Stimulated activated CD8-positive, alpha-beta memory T cell treated with anti-CD3 and anti-CD28 coated beads, Interleukin-15, amount 100 ng/mL, for 1 hour (primary cell): Measurements from ENCODE around the gene AJM1.
"Not testable (repeated sequence)": the region's sequence is repeated elsewhere in the genome, so short reads cannot be mapped to it uniquely, and the experiment has no call there.

Source experiments
- DNase-seq: peaks from one replicate; pipeline ENCODE4 v3.0.0-alpha.2; 2020; ENCODE audit warnings: low read depth

AJM1 gene

DNA sequence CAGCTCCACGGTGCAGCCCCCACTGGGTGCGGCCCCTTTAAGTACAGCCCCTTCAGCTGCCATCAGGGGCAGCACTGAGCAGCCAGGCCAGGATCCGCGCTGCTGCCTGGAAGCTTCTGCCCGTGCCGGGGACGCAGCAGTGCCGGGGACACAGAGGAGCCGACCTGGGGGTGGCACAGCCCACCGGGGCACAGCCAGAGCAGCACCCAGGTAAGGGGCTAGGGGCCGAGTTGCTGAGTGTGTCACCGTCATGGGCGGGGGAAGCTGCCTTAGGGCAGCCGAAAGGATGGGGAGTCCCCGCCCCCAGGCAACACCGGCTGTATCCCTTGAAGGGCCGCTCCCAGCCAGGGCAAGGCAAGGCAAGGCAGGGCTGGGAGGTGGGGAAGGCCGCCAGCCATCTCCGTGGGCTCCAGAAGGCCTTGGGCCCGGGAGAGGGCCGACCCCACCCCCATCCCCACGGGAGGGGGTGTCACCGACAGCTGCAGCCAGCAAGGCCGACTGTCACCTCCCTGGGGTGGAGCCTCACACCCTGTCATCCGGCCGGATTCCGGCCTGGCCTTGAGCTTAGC lies at the start of gene AJM1:
AJM1 (plus strand) TSS at position 99 of the 569 bp plus-strand sequence. CDS start 1,937 bp downstream, outside the sequence.
- peak; percentile 68 for DNase-seq

DNA sequence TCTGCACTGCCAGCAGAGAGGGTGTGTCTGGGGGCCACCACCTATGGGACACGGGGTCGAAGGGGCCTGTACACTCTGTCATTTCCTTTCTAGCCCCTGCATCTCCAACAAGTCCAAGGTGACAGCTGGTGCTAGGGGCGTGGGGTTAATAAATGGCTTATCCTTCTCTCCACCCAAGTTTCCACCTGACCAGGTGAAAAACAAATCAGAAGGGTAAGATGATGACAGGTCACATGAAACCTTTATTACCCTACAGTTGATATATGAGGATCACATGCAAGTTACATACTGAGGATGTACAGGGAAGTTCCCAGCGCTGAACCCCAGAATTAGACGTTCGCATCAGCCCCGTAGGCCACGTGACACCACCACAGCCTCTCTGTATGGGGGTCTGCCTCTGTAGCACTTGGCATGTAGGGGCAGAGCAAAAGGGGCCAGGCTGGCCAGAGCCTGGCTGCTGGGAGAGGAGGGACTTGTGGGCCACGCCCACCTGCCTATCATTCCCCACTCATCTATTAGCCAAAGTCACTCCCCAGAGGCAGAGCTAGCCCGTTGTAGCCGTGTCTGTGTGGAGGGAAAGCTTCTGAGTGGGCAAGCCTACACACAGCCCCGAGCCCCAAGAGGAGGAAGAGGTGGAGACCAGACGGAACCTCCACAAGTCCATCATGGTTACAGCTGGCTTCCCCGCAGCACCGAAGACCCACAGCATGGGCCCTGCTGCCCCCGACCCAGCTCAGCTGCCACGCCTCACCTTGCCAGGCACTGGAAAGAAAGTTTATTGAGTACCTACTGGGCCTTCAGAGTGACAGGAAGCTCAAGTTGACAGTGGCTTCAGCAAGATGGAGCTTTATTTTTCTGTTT lies 49.0 kb upstream of the AJM1 start:
- no peak for DNase-seq

DNA sequence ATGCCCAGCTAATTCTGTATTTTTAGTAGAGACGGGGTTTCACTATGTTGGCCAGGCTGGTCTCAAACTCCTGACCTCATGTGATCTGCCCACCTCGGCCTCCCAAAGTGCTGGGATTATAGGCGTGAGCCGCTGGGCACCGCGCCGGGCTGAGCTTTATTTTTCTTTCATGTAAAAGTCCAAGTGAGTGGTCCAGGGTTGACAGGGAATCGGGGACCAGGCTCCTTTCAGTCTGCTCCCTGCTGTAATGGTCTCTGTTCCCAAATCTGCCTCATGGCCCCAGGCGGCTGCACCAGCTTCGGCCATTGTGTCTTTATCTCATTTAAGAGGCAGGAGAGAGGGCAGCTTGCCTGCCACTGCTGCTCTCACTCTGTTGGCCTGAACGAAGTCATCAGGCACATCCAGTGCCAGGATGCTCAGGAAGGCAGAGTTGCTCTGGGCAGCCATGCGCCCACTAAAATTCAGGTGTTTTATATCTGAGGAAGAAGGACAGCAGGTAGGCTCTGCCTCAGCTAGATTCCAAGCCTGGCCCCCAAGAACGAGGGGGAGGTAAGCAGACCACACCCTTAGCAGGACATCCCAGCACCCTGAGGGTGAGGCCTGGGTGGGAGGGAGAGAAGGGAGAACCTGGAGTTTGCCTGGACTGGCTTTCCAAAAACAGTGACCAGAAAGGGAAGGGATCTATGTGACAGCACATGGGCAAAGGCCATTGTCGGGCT lies 47.8 kb upstream of the AJM1 start:
- DNase-seq, result no peak

DNA sequence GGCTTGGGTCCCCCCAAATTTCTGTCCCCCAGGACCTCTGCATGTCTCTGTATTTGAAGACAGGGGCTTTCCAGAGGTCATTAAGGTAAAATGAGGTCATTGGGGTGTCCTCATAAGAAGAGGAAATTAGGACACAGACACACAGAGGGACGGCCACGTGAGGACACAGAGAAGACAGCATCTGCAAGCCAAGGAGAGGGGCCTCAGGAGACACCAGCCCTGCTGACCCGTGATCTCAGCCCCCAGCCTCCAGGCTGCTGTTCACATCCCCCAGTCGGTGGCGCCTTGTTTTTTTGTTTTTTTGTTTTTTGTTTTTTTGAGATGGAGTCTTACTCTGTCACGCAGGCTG lies 47.3 kb upstream of the AJM1 start:
- DNase-seq, result no peak

DNA sequence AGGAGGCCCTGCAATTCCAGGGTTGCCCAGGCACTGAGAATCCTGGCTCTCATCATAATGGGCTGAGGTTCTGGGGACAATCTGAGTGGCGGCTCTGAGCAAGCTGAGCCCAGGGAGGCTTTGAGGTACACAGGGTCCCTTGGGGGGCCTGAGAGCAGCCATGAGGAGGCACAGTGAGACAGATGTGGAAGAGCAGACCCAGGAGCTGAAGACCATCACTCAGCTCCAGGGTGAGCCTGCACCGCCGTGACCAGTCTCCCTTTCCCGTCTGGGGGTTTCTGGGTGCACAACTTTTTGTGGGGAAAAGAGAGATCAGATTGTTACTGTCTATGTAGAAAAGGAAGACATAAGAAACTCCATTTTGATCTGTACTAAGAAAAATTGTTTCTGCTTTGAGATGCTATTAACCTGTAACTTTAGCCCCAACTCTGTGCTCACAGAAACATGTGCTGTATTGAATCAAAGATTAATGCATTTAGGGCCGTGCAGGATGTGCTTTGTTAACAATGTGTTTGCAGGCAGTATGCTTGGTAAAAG lies 46.0 kb upstream of the AJM1 start, which contains the start of gene CCDC183:
CCDC183 (plus strand) TSS at position 101 of the 537 bp plus-strand sequence; CDS start at position 161, 60 bp downstream.
- DNase-seq, result no peak

DNA sequence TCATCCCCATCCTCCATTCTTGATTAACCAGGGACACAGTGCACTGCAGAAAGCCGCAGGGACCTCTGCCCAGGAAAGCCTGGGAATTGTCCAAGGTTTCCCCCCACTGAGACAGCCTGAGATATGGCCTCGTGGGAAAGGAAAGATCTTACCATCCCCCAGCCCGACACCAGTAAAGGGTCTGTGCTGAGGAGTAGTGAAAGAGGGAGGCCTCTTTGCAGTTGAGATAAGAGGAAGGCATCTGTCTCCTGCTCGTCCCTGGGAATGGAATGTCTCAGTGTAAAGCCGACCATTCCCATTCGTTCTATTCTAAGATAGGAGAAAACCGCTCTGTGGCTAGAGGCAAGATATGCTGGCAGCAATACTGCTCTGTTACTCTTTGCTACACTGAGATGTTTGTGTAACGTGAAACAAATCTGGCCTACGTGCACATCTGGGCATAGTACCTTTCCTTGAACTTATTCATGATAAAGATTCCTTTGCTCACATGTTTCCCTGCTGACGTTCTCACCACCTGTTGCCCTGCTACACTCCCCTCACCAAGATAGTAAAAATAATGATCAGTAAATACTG lies 45.4 kb upstream of the AJM1 start:
- DNase-seq, result not testable (repeated sequence)

DNA sequence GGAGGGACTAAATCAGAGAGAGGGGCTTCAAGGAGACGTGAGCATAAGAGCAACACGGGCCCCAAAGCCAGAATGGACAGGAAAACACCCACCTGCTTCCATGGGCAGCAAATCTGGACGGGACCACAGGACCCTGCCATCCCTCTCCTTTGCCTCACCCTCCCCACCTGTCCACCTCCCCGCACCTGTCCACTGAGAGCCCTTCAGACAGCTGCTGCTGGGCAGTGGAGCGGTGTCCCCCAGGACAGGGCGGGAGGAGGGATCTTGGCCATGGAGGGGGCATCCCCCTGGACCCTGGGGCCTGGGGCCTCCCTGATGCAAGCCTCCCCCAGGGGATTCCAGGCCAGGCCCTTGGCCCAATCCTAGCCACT lies 43.6 kb upstream of the AJM1 start:
- no peak for DNase-seq

DNA sequence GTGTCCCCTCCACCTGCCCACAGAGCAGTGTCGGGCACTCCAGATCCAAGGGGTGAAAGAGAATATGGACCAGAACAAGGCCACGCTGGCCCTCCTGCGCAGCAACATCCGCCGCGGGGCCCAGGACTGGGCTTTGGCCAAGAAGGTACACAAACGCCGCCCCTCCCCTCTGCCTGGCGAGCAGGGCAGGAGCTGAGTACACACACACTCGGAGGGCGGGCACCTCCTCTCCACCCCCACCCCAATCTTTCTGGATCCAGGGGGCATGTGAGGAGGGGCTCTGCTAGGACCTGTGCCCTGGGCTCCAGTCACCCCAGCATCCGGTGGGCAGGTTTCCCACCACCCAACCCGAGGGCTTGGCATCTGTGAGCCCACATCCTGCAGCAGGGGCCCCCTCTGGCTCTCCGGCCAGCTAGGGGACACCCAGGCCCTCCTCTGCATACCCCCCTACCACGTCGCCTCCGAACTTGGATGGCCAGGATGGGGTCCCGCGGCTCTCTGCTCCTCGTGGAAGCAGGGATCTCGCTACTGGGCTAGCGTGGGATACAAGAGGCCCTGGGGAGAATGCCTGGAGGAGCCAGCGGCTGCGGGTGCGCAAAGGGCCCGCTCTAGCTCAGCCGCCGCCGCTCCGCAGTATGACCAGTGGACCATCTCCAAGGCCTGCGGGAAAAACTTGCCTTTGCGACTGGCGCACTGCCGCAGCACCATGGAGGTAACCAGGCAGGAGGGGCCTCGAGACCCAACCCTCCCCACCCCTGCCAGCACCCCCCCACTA lies 43.0 kb upstream of the AJM1 start:
- DNase-seq, result no peak

DNA sequence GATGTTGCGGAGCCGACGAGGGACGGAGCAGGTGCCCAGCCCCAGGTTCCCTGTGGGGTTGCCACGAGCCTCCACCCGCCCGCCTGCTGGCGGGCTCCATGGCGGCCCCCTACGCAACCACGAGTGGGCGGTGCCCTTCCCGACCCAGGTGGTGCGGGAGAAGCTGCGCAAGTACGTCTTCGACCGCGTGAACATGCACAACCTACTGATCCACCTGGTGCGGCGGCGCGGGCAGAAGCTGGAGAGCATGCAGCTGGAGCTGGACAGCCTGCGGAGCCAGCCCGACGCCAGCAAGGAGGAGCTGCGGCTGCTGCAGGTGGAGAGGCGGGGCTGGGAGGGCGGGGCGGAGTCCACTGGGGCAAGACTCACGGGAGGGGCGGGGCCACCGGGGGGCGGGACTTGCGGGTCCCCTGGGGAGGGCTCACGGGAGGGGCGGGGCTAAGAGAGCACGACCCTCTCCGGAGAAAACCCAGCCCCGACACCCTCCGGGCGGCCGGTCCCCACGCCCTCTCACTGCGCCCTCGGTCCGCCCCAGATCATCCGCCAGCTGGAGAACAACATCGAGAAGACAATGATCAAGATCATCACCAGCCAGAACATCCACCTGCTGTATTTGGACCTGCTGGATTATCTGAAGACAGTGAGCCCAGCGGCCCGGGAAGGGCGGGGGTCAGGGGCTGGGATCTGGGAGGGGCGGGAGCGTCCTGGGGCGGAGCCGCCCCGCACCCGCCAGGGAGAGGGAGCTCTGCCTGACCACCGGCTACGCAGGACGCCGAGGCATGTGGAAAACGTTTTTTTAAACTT lies 42.2 kb upstream of the AJM1 start:
- peak; percentile 84 for DNase-seq

DNA sequence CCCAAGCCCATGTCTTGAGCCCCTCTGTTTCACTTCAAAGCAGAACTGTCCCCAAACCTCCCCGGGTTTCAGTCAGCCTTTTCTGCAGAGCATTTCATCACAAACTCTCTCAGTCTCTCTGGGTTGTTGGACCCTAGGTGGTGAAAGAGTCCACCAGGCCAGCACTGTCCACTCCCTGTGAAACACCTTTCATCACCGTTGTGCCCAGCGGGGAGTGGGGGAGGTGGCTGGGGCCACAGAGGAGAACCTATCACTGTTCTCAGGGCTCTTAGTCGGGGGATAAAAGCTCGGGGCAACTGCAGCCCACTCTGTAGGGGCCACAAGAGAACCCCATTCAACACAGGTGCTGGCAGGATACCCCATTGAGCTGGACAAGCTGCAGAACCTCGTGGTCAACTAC lies 40.0 kb upstream of the AJM1 start:
- DNase-seq, result no peak

DNA sequence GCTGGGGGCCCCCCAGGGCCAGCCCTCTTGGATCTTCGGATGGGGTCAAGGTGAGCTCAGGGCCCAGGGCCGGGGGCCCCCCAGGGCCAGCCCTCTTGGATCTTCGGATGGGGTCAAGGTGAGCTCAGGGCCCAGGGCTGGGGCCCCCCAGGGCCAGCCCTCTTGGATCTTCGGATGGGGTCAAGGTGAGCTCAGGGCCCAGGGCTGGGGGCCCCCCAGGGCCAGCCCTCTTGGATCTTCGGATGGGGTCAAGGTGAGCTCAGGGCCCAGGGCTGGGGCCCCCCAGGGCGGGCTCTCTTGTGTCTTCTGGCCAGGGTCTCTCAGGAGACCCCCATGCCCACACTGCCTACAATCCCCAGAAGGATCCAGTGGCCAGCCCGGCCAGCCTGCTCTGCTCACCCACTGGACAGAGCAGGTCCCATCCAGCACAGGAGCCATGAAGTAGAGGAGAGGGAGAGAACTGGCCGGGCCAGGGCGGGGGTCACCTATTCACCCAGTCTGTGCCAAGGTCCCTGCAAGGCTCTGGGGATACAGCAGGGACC lies 39.2 kb upstream of the AJM1 start:
- not testable (repeated sequence) for DNase-seq

DNA sequence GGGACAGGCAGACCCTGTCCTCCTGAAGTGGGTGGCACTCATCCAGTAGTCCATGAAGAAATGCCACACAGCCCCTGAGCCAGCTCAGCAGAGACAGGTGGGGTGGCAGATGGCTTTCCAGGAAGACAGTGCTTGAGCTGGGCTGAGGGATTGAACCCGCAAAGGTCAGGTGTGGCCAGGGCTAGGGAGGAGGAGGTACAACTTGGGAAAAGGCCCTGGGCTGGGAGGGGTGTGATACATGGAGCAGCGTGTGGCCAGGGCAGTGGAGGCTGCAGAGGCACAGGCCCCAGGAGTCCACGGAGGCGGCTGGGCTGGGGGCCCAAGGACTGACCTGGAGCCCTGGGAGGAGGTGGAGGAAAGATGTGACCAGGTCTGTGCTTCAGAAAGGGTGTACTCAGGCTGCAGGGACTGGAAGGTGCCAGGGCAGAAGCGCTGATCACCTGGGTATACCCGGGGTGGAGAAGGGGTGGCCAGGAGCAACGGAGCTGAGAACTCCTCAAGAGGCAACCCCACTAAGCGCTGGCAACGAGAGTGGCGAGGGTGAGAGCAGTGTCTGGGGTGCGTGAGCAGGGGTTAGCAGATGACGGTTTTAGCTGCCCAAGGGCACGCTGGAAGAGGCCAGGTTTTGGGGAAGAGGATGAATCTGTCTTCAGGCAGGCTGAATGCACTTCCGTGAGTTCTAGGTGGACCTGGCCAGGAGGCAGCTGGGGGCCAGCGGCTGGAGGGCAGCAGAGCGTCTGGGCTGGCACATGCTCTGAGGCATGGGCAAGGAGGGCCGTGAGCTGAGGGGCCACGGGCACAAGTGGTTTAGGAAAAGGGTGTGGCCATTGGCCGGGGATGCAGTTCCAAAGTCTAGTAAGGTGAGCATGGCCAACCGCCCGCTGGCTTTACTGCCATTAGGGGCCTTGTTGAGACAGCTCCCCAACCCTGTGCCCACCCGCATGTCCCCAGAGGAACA lies 38.4 kb upstream of the AJM1 start:
- DNase-seq, result no peak

DNA sequence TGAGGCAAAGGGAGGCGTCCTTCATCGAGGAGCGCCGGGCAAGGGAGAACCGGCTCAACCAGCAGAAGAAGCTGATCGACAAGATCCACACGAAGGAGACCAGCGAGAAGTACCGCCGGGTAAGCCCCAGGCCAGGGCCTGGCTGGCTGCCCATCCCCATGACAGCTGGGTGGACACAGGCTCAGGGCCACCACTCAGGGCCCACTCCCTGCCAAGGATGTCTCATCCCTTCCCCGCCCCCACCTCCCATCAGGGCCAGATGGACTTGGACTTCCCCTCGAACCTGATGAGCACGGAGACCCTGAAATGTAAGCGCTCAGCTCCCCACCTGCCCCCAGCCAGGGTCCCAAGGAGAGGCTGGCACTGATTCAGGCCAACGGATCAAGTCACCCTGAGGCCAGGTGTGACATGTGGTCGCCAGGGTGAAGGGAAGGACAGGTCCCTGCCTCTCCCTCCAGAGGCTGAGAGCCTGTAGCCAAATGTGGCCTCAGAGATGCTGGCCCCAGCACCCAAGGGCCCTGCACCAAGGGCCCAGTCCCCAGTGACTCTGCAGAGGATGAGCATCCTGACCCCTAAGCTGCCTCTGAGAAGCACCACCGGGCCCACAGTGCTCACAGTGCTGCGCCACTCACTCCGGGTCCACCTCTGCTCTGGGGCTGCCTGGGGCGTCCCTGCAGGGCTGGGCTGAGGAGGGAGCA lies 37.6 kb upstream of the AJM1 start:
- DNase-seq, result no peak

DNA sequence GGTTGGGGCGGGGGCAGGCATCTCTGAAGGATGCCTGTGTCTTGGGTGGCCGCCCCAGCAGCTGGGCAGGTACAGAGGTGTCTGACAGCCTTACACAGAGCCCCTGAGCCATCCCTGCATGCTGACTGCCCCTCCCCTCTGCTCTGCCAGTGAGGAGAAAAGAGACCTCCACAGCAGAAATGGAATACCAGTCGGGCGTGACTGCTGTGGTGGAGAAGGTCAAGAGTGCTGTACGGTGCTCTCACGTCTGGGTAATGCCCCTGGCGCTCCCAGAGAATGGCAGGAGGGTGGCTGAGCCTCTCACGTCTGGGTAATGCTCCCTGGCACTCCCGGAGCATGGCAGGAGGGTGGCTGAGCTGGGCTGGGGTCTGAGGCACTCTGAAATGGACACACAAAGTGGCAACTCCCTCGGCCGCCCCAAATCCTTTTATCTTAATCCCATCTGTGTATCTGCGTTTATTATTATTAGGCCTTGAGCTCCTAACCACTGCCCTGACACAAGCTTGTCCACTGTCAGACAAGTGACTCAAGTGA lies 37.0 kb upstream of the AJM1 start:
- DNase-seq, result no peak

DNA sequence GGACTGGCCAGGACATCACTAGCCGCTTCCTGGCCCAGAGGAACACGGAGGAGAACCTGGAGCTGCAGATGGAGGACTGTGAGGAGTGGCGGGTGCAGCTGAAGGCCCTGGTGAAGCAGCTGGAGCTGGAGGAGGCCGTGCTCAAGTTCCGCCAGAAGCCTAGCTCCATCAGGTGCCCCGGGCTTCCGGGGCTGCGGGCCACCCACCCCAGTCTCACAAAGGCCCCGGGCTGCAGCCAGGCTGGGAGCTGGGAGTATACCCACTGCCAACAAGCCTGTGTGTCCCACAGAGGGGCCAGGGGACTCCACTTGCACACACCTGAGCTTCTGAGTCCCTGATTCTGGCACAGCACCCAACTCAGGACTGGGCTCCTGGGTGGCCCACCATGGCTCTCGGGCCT lies 36.2 kb upstream of the AJM1 start:
- DNase-seq, result no peak

DNA sequence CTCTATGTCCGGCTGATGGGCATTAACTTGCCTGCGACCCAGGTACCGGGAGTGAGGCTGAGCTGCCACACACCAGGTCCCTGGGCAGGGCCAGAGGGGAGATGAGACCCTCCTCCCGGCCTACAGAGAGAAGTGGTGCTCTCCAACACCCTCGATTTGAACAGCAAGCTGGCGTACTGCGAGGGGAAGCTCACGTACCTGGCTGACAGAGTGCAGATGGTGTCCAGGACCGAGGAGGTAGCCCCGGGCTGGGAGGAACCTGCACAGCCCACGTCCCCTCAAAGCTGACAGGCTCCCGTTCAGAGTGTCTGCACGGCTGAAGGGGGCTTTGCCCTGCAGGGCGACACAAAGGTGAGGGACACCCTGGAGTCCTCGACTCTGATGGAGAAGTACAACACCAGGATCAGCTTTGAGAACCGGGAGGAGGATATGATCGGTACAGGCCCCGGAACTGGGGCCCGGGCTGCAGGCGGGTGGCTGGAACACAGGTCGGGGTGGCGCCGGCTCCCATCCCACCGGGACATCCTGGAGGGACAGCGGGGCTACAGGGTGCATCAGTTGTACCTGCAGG lies 35.6 kb upstream of the AJM1 start:
- DNase-seq, result no peak

DNA sequence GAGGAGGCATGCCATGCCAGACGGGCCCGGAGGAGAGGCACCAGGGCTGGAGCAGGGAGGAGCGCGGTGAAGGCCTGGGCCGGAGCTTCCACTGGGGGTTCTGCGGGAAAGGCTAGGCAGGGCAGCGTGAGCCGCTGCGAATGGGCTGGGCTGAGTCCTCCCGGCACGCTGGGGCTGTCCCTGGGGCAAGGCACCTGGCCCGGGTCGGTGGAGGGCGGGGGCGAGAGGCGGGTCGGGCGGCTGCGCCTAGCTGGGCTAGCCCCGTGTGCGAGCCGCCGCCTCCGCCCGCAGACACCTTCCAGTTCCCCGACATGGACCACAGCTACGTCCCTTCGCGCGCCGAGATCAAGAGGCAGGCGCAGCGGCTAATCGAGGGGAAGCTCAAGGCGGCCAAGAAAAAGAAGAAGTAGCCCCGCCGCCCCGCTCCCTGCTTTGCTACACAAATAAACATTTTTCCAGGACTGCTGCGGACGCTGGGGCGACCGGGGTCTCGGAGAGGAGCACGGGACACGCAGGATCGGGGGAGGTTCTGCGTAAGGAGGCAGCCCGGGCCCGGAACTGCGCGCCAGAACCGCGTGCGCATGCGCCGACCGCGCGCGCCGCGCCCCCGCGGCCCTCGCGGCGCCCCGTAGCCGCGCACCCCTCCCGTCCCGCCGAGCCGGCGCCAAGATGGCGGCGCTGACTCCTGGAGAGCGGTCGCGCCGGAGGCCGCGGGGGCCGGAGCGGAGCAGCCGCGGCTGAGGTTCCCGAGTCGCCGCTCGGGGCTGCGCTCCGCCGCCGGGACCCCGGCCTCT lies 34.8 kb upstream of the AJM1 start, which contains the start of gene RABL6:
RABL6 (plus strand) TSS at position 668 of the 794 bp plus-strand sequence. CDS start 249 bp downstream, outside the sequence.
- DNase-seq, result peak; percentile 53
